Caco-2 (cell line): ENCODE data around the gene SLFN12. TPM values are rescaled to one million over a fixed set of nuclear protein-coding genes. Genes with fewer than 3 reads are reported as not detected.
"Not testable (repeated sequence)": the region's sequence is repeated elsewhere in the genome, so short reads cannot be mapped to it uniquely, and the experiment has no call there.

ENCODE experiments used
- BruUV-seq: library from RNA; stranded (reverse); fragments of 400-500 nt; replicated peaks from 2 replicates; lab custom pipeline; 2021; lab: Mats Ljungman, UMichigan
- CTCF ChIA-PET: fragments of 300-600 bp; sonication (Branson Sonifier 250); formaldehyde crosslinking; loops from one replicate; lab custom pipeline; 2022; ENCODE audit warnings: antibody characterized with exemption; lab: Charles Lee
- POLR2A ChIA-PET: fragments of 300-600 bp; sonication (Branson Sonifier 250); formaldehyde crosslinking; loops from one replicate; lab custom pipeline; 2022; ENCODE audit warnings: antibody characterized with exemption; lab: Charles Lee
- DNase-seq, 2 experiments: peaks; one replicate each; pipeline versions ENCODE4 v3.0.0 to v3.0.0-alpha.2; 2020 to 2022
- H3K27me3 ChIP-seq: replicated peaks from 2 replicates; pipeline ENCODE4 v1.6.0; 2011; ENCODE audit warnings: low read length; ENCODE audit not compliant: control insufficient read depth, insufficient read depth
- H3K36me3 ChIP-seq: 2 replicates; pipeline ENCODE4 v1.5.1; 2011; ENCODE audit warnings: low read length; ENCODE audit not compliant: control insufficient read depth, insufficient read depth
- H3K4me1 ChIP-seq: fragments of 250-450 bp; sonication (Bioruptor Pico); 2 replicates; pipeline ENCODE4 v1.5.1; 2020; ENCODE audit warnings: mild to moderate bottlenecking
- H3K4me3 ChIP-seq: 2 replicates; pipeline ENCODE4 v1.5.1; 2011; ENCODE audit warnings: low read depth, mild to moderate bottlenecking, control low read depth, low read length
- H3K9me3 ChIP-seq: fragments of 250-450 bp; sonication (Bioruptor Pico); 2 replicates; pipeline ENCODE4 v1.5.1; 2020; ENCODE audit warnings: mild to moderate bottlenecking, moderate library complexity
- H3K27ac Mint-ChIP-seq: one replicate; pipeline ENCODE4 v1.8.0; 2022; ENCODE audit warnings: mixed read lengths; ENCODE audit not compliant: unreplicated experiment
- H3K27me3 Mint-ChIP-seq: one replicate; pipeline ENCODE4 v1.8.0; 2022; ENCODE audit warnings: mixed read lengths; ENCODE audit not compliant: insufficient read depth, unreplicated experiment
- H3K36me3 Mint-ChIP-seq: one replicate; pipeline ENCODE4 v1.8.0; 2022; ENCODE audit warnings: mild to moderate bottlenecking, mixed read lengths; ENCODE audit not compliant: insufficient read depth, unreplicated experiment
- H3K4me1 Mint-ChIP-seq: one replicate; pipeline ENCODE4 v1.8.0; 2022; ENCODE audit warnings: low read depth, mixed read lengths; ENCODE audit not compliant: unreplicated experiment
- H3K4me3 Mint-ChIP-seq: one replicate; pipeline ENCODE4 v1.8.0; 2022; ENCODE audit warnings: mild to moderate bottlenecking, moderate library complexity, mixed read lengths; ENCODE audit not compliant: unreplicated experiment
- H3K9me3 Mint-ChIP-seq: one replicate; pipeline ENCODE4 v1.8.0; 2022; ENCODE audit warnings: mixed read lengths; ENCODE audit not compliant: unreplicated experiment
- intact Hi-C: fragments of 100-400 bp; cut with micrococcal nuclease; formaldehyde crosslinking; loops from one replicate; pipeline ENCODE4 v1.10.0; 2022; ENCODE audit not compliant: unreplicated experiment
- total RNA-seq: library from RNA; stranded (reverse); gene quantifications from 2 replicates; pipeline ENCODE4 v1.2.3, GENCODE V29; 2022
- TF ChIP-seq, protein P1 (sequence below), 2 experiments: fragments of 200-600 bp in 1 of 2; IDR thresholded peaks; 1 replicate in 1 of 2; 2 replicates in 1 of 2; pipeline versions ENCODE4 v1.5.1 to v1.8.0; 2011 to 2022; ENCODE audit warnings: antibody characterized with exemption in 1 of 2, control low read depth in 1 of 2, inconsistent platforms in 1 of 2, low read depth in 1 of 2, low read length in 1 of 2, mild to moderate bottlenecking in 1 of 2, moderate library complexity in 1 of 2; ENCODE audit not compliant: insufficient read depth in 1 of 2, severe bottlenecking in 1 of 2, unreplicated experiment in 1 of 2

The SLFN12 gene
- total RNA-seq, 1 experiment from 2014 or later: not detected

- H3K4me3 ChIP-seq: no peak overlapping the region
- TF ChIP-seq, protein P1, sequence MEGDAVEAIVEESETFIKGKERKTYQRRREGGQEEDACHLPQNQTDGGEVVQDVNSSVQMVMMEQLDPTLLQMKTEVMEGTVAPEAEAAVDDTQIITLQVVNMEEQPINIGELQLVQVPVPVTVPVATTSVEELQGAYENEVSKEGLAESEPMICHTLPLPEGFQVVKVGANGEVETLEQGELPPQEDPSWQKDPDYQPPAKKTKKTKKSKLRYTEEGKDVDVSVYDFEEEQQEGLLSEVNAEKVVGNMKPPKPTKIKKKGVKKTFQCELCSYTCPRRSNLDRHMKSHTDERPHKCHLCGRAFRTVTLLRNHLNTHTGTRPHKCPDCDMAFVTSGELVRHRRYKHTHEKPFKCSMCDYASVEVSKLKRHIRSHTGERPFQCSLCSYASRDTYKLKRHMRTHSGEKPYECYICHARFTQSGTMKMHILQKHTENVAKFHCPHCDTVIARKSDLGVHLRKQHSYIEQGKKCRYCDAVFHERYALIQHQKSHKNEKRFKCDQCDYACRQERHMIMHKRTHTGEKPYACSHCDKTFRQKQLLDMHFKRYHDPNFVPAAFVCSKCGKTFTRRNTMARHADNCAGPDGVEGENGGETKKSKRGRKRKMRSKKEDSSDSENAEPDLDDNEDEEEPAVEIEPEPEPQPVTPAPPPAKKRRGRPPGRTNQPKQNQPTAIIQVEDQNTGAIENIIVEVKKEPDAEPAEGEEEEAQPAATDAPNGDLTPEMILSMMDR (IDR thresholded peaks at IDR 0.05; ENCODE audit: insufficient read depth in 1 of 2, low read depth in 1 of 2, low read length in 1 of 2, severe bottlenecking in 1 of 2, unreplicated experiment in 1 of 2): no peak
- Mint-ChIP-seq H3K9me3 (no peaks in the 10 kb centered on the region), H3K36me3 (no peaks in the 10 kb centered on the region), H3K27me3 (peaks cover 7% of the 10 kb centered on the region), H3K4me1 (no peaks in the 10 kb centered on the region), H3K27ac (no peak overlapping the region), H3K4me3 (no peak overlapping the region)
- peaks cover 1% of the 10 kb centered on the region; the same call in 1 of the 2 replicates for H3K27me3 ChIP-seq
- BruUV-seq: no TSS peak
- DNase-seq: no peak
- no peaks in the 10 kb centered on the region for H3K9me3 ChIP-seq
- intact Hi-C loops: no loop called here
- ChIA-PET CTCF (no interaction called here), POLR2A (no interaction called here)
- H3K4me1 ChIP-seq: no peaks in the 10 kb centered on the region
- H3K36me3 ChIP-seq: no peaks in the 10 kb centered on the region
Observed at GRCh38 chr17:35406568-35406967, 25.7 kb downstream of the SLFN12 start.

- peaks cover 3% of the 10 kb centered on the region for H3K27me3 Mint-ChIP-seq
- TF ChIP-seq, protein P1 (IDR thresholded peaks at IDR 0.05; ENCODE audit: insufficient read depth in 1 of 2, low read depth in 1 of 2, low read length in 1 of 2, severe bottlenecking in 1 of 2, unreplicated experiment in 1 of 2): no peak
- Histone ChIP-seq H3K9me3 (no peaks in the 10 kb centered on the region), H3K36me3 (no peaks in the 10 kb centered on the region), H3K4me3 (no peak overlapping the region), H3K4me1 (no peaks in the 10 kb centered on the region), H3K27me3 (no peaks in the 10 kb centered on the region; the same call in 1 of the 2 replicates)
- ChIA-PET CTCF (no interaction called here), POLR2A (no interaction called here)
- H3K4me1 Mint-ChIP-seq: no peaks in the 10 kb centered on the region
- H3K4me3 Mint-ChIP-seq: no peak overlapping the region
- H3K27ac Mint-ChIP-seq: no peak overlapping the region
- H3K9me3 Mint-ChIP-seq: no peaks in the 10 kb centered on the region
- BruUV-seq: no TSS peak
- no peak for DNase-seq
- H3K36me3 Mint-ChIP-seq: no peaks in the 10 kb centered on the region
- intact Hi-C loops: no loop called here
Observed at GRCh38 chr17:35404360-35404759, 27.9 kb downstream of the SLFN12 start.

- H3K27me3 ChIP-seq, H3K36me3 ChIP-seq, H3K4me1 Mint-ChIP-seq, DNase-seq, H3K9me3 Mint-ChIP-seq, BruUV-seq, H3K27ac Mint-ChIP-seq, H3K4me1 ChIP-seq, POLR2A ChIA-PET, H3K27me3 Mint-ChIP-seq, H3K4me3 ChIP-seq, CTCF ChIA-PET, H3K9me3 ChIP-seq, H3K36me3 Mint-ChIP-seq, intact Hi-C loops: not testable (repeated sequence)
- H3K4me3 Mint-ChIP-seq: peak overlapping the region; percentile 63
Observed at GRCh38 chr17:35393783-35394182, 38.5 kb downstream of the SLFN12 start.

DNA sequence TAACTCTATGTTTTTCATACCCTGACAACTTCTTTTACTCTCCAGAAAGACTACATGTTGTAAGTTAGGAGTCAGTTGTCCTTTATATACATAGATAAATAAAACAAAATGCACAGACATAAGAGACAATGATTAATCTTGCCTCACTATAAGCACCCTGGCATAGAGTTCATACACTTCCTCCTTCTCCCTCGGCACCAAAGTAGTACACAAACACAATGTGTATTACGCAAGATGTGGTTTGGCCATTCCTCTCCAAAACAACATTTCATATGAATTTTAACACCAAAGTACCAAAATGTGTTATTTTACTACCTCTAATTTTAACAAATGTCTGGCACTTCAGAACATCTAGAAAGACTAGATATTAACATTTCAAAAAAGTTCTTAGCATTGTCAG, 41.6 kb downstream of the SLFN12 start:
- H3K27me3 ChIP-seq: no peaks in the 10 kb centered on the region
- DNase-seq: no peak
- Mint-ChIP-seq H3K4me3 (no peak overlapping the region), H3K9me3 (no peaks in the 10 kb centered on the region), H3K36me3 (no peaks in the 10 kb centered on the region), H3K4me1 (peaks cover 6% of the 10 kb centered on the region), H3K27ac (no peak overlapping the region), H3K27me3 (peaks cover 10% of the 10 kb centered on the region)
- BruUV-seq: no TSS peak
- no peaks in the 10 kb centered on the region for H3K36me3 ChIP-seq
- TF ChIP-seq, protein P1 (IDR thresholded peaks at IDR 0.05; ENCODE audit: insufficient read depth in 1 of 2, low read depth in 1 of 2, low read length in 1 of 2, severe bottlenecking in 1 of 2, unreplicated experiment in 1 of 2): no peak
- no peaks in the 10 kb centered on the region for H3K4me1 ChIP-seq
- no peaks in the 10 kb centered on the region for H3K9me3 ChIP-seq
- intact Hi-C loops: no loop called here
- ChIA-PET POLR2A (no interaction called here), CTCF (no interaction called here)
- H3K4me3 ChIP-seq: no peak overlapping the region
